Kidney epithelial cell (primary cell): ENCODE measurements around the gene ZBP1. TPM values are rescaled to one million over a fixed set of nuclear protein-coding genes. Genes with fewer than 3 reads are reported as not detected.

Experiments
- DNase-seq: peaks from one replicate; pipeline ENCODE4 v3.0.0-alpha.2; 2010; ENCODE audit warnings: low read depth
- H3K27me3 ChIP-seq: 2 replicates; pipeline ENCODE4 v1.6.0; 2011; ENCODE audit warnings: low read length; ENCODE audit not compliant: control insufficient read depth, insufficient read depth
- H3K36me3 ChIP-seq: 2 replicates; pipeline ENCODE4 v1.5.1; 2011; ENCODE audit warnings: low read length; ENCODE audit not compliant: control insufficient read depth, insufficient read depth
- H3K4me3 ChIP-seq: 2 replicates; pipeline ENCODE4 v1.5.1; 2011; ENCODE audit warnings: low read depth, mild to moderate bottlenecking, control low read depth, low read length
- CTCF ChIP-seq: IDR thresholded peaks from 2 replicates; pipeline ENCODE4 v1.5.1; 2011; ENCODE audit warnings: mild to moderate bottlenecking, moderate library complexity, low read length, control low read depth, inconsistent platforms; ENCODE audit not compliant: insufficient read depth, poor library complexity, severe bottlenecking
- total RNA-seq: library from RNA; depleted of rRNA; stranded (reverse); fragments of >200 nt; gene quantifications from 2 replicates; pipeline ENCODE4 v1.2.3, GENCODE V29; 2015

Gene ZBP1
- total RNA-seq, 1 donor from 2014 or later, result not detected

- Histone ChIP-seq H3K36me3 (no peaks in the 10 kb centered on the region), H3K27me3 (peaks cover 4% of the 10 kb centered on the region), H3K4me3 (no peak overlapping the region)
- DNase-seq, result no peak
- no peak for TF ChIP-seq CTCF
Measured at GRCh38 chr20:57603120-57603519, 17.1 kb downstream of the ZBP1 start.

GRCh38 chr20:57601737-57602136 lies 18.5 kb downstream of the ZBP1 start:
- no peak for DNase-seq
- no peaks in the 10 kb centered on the region for H3K36me3 ChIP-seq
- TF ChIP-seq CTCF, result no peak
- peaks cover 4% of the 10 kb centered on the region for H3K27me3 ChIP-seq
- H3K4me3 ChIP-seq, result no peak overlapping the region

GRCh38 chr20:57601211-57601570 lies 19.0 kb downstream of the ZBP1 start:
- H3K36me3 ChIP-seq, result no peaks in the 10 kb centered on the region
- no peak for TF ChIP-seq CTCF
- no peak overlapping the region for H3K4me3 ChIP-seq
- no peak for DNase-seq
- peaks cover 4% of the 10 kb centered on the region for H3K27me3 ChIP-seq

- H3K4me3 ChIP-seq, result no peak overlapping the region
- H3K36me3 ChIP-seq, result no peaks in the 10 kb centered on the region
- no peak for DNase-seq
- H3K27me3 ChIP-seq, result peaks cover 4% of the 10 kb centered on the region
- no peak for TF ChIP-seq CTCF
Measured at GRCh38 chr20:57600320-57601210, 19.7 kb downstream of the ZBP1 start.

GRCh38 chr20:57598491-57598890 lies 21.7 kb downstream of the ZBP1 start:
- peaks cover 6% of the 10 kb centered on the region for H3K27me3 ChIP-seq
- H3K36me3 ChIP-seq, result no peaks in the 10 kb centered on the region
- no peak for DNase-seq
- H3K4me3 ChIP-seq, result no peak overlapping the region
- no peak for TF ChIP-seq CTCF

- no peak for DNase-seq
- TF ChIP-seq CTCF, result no peak
- Histone ChIP-seq H3K27me3 (peaks cover 9% of the 10 kb centered on the region), H3K36me3 (no peaks in the 10 kb centered on the region), H3K4me3 (no peak overlapping the region)
Measured at GRCh38 chr20:57598060-57598459, 22.2 kb downstream of the ZBP1 start.
